Stimulated activated CD4-positive, alpha-beta T cell treated with anti-CD3 and anti-CD28 coated beads, Interleukin-2, amount 100 ng/mL, for 24 hours (primary cell): ENCODE data around the gene RBM20.

Experiments
- DNase-seq, 2 donors: peaks; one replicate each; pipeline ENCODE4 v3.0.0-alpha.2; 2020

The RBM20 gene

GRCh38 chr10:110742801-110743200 is 98.7 kb downstream of the RBM20 start:
- DNase-seq: no peak

- DNase-seq: no peak
Observed at GRCh38 chr10:110744782-110745181, 100.6 kb downstream of the RBM20 start.

- peak; percentile 38 to 55 for DNase-seq
Observed at GRCh38 chr10:110746254-110746826, 102.2 kb downstream of the RBM20 start.

GRCh38 chr10:110746969-110747608 is 103.0 kb downstream of the RBM20 start:
- no peak for DNase-seq

GRCh38 chr10:110747609-110748464 is 103.7 kb downstream of the RBM20 start:
- no peak for DNase-seq

- DNase-seq: no peak
Observed at GRCh38 chr10:110748970-110749369, 104.8 kb downstream of the RBM20 start.

GRCh38 chr10:110750931-110751330 is 106.8 kb downstream of the RBM20 start:
- DNase-seq: no peak

- DNase-seq: peak in 1 of 2 donors; percentile 29
Observed at GRCh38 chr10:110751850-110752249, 107.7 kb downstream of the RBM20 start.

GRCh38 chr10:110753462-110753861 is 109.3 kb downstream of the RBM20 start:
- DNase-seq: no peak

- no peak for DNase-seq
Observed at GRCh38 chr10:110754375-110755105, 110.4 kb downstream of the RBM20 start.

- DNase-seq: no peak
Observed at GRCh38 chr10:110755781-110756180, 111.6 kb downstream of the RBM20 start.

GRCh38 chr10:110756876-110757275 is 112.7 kb downstream of the RBM20 start:
- DNase-seq: no peak

- DNase-seq: no peak
Observed at GRCh38 chr10:110757586-110757985, 113.5 kb downstream of the RBM20 start.

GRCh38 chr10:110758128-110758765 is 114.1 kb downstream of the RBM20 start:
- no peak for DNase-seq

- DNase-seq: no peak
Observed at GRCh38 chr10:110758898-110759297, 114.8 kb downstream of the RBM20 start.

- DNase-seq: no peak
Observed at GRCh38 chr10:110759523-110759922, 115.4 kb downstream of the RBM20 start.

GRCh38 chr10:110762109-110762848 is 118.1 kb downstream of the RBM20 start:
- DNase-seq: no peak

- DNase-seq: no peak
Observed at GRCh38 chr10:110762849-110763211, 118.7 kb downstream of the RBM20 start.

- no peak for DNase-seq
Observed at GRCh38 chr10:110764378-110764777, 120.2 kb downstream of the RBM20 start.

GRCh38 chr10:110764793-110765512 is 120.8 kb downstream of the RBM20 start:
- DNase-seq: no peak
